ENCODE data around the gene GSK3A.
A peak's percentile ranks its signal among the peaks of the same experiment; 100 is the strongest.

Gene GSK3A

DNA sequence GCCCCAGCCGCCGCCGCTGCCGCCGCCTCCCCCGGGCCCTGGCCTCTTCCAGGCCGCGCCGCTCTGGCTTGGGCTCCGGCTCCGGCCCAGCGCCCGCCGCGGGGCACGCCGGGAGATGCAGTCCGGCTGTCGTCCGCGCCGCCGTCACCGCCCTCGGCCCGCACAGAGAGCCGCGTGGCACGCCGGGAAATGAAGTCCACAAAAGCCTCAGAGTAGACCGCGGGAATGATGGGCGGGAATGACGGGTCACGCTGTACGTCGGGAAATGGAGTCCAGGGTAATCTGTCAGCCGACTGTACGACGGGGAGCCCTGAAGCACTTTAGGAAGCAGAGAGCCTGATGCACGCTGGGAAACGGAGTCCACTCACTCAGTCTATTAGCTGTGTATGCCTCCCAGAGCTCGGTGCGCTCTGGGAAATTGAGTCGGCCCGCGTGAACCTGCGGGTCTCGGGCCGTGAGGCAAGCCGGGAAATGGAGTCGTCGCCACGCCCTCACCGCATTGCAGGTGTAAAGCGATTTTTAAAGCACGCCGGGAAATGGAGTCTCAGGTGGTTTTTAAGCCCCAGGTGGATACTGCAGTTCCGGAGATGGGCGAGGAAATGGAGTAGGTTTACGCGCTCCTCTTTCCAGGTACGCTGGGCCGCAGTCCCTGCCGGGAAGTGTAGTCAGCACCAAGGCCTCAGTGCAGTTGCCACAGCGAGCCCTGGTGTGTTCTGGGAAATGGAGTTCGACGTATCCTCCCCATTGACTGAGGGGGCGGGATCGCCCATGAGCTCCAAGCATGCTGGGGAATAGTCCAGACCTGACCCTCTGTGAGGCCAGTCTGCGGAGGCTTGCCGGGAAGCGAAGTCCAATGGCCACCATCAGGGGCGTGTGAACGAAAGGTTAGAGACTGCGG, at the start of gene GSK3A (continued):
- TF ChIP-seq, protein P1, sequence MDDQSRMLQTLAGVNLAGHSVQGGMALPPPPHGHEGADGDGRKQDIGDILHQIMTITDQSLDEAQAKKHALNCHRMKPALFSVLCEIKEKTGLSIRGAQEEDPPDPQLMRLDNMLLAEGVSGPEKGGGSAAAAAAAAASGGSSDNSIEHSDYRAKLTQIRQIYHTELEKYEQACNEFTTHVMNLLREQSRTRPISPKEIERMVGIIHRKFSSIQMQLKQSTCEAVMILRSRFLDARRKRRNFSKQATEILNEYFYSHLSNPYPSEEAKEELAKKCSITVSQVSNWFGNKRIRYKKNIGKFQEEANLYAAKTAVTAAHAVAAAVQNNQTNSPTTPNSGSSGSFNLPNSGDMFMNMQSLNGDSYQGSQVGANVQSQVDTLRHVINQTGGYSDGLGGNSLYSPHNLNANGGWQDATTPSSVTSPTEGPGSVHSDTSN (CRISPR knock-in tag; IDR thresholded peaks at IDR 0.05) = peak; percentile 83
- TF ChIP-seq, protein P2, sequence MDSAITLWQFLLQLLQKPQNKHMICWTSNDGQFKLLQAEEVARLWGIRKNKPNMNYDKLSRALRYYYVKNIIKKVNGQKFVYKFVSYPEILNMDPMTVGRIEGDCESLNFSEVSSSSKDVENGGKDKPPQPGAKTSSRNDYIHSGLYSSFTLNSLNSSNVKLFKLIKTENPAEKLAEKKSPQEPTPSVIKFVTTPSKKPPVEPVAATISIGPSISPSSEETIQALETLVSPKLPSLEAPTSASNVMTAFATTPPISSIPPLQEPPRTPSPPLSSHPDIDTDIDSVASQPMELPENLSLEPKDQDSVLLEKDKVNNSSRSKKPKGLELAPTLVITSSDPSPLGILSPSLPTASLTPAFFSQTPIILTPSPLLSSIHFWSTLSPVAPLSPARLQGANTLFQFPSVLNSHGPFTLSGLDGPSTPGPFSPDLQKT (IDR thresholded peaks at IDR 0.05; ENCODE audit: borderline replicate concordance, low read depth, low read length) = no peak
- TF ChIP-seq, protein P3, sequence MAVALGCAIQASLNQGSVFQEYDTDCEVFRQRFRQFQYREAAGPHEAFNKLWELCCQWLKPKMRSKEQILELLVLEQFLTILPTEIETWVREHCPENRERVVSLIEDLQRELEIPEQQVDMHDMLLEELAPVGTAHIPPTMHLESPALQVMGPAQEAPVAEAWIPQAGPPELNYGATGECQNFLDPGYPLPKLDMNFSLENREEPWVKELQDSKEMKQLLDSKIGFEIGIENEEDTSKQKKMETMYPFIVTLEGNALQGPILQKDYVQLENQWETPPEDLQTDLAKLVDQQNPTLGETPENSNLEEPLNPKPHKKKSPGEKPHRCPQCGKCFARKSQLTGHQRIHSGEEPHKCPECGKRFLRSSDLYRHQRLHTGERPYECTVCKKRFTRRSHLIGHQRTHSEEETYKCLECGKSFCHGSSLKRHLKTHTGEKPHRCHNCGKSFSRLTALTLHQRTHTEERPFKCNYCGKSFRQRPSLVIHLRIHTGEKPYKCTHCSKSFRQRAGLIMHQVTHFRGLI (tag by site-specific recombination; IDR thresholded peaks at IDR 0.05) = peak; percentile 7; the same call in 1 of the 2 replicates
- TF ChIP-seq ZBTB48 (tag by site-specific recombination; IDR thresholded peaks at IDR 0.05) (peak; percentile 26; the same call in 1 of the 2 replicates), ZFP41 (tag by site-specific recombination; IDR thresholded peaks at IDR 0.05; ENCODE audit: borderline replicate concordance) (no peak), ZNF510 (tag by site-specific recombination; IDR thresholded peaks at IDR 0.05; ENCODE audit: insufficient replicate concordance) (no peak), SP3 (tag by site-specific recombination; IDR thresholded peaks at IDR 0.05) (peak; percentile 99), ZNF169 (tag by site-specific recombination; IDR thresholded peaks at IDR 0.05) (no peak), ZNF777 (tag by site-specific recombination; IDR thresholded peaks at IDR 0.05; ENCODE audit: borderline replicate concordance) (no peak; the same call in 1 of the 2 replicates), ZBTB8A (tag by site-specific recombination; IDR thresholded peaks at IDR 0.05) (peak; percentile 36), ZNF843 (tag by site-specific recombination; IDR thresholded peaks at IDR 0.05) (peak; percentile 68), KLF7 (tag by site-specific recombination; IDR thresholded peaks at IDR 0.05; ENCODE audit: borderline replicate concordance) (peak; percentile 88), ZNF175 (tag by site-specific recombination; IDR thresholded peaks at IDR 0.05) (no peak), ZBTB7A (tag by site-specific recombination; IDR thresholded peaks at IDR 0.05; ENCODE audit: low read depth) (no peak), GLIS2 (tag by site-specific recombination; IDR thresholded peaks at IDR 0.05) (peak; percentile 58; the same call in 1 of the 2 replicates), BCL11B (tag by site-specific recombination; IDR thresholded peaks at IDR 0.05; ENCODE audit: low read depth) (no peak), IKZF3 (tag by site-specific recombination; IDR thresholded peaks at IDR 0.05) (peak; percentile 76), ZNF112 (tag by site-specific recombination; IDR thresholded peaks at IDR 0.05) (no peak), KLF16 (tag by site-specific recombination; IDR thresholded peaks at IDR 0.05) (peak; percentile 83), GFI1B (tag by site-specific recombination; IDR thresholded peaks at IDR 0.05) (no peak), HOXC10 (CRISPR knock-in tag; IDR thresholded peaks at IDR 0.05) (no peak), WT1 (tag by site-specific recombination; IDR thresholded peaks at IDR 0.05) (0 out of 2 replicates have a peak, but pooled peaks have one; percentile 21), ZNF394 (tag by site-specific recombination; IDR thresholded peaks at IDR 0.05; ENCODE audit: borderline replicate concordance) (peak; percentile 69; the same call in 1 of the 2 replicates), MZF1 (tag by site-specific recombination; IDR thresholded peaks at IDR 0.05; ENCODE audit: borderline replicate concordance) (no peak), YY1 (tag by site-specific recombination; IDR thresholded peaks at IDR 0.05) (peak; percentile 86)
- TF ChIP-seq, protein P4, sequence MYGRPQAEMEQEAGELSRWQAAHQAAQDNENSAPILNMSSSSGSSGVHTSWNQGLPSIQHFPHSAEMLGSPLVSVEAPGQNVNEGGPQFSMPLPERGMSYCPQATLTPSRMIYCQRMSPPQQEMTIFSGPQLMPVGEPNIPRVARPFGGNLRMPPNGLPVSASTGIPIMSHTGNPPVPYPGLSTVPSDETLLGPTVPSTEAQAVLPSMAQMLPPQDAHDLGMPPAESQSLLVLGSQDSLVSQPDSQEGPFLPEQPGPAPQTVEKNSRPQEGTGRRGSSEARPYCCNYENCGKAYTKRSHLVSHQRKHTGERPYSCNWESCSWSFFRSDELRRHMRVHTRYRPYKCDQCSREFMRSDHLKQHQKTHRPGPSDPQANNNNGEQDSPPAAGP (tag by site-specific recombination; IDR thresholded peaks at IDR 0.05) = peak; percentile 54; the same call in 1 of the 2 replicates
- TF ChIP-seq, protein P5, sequence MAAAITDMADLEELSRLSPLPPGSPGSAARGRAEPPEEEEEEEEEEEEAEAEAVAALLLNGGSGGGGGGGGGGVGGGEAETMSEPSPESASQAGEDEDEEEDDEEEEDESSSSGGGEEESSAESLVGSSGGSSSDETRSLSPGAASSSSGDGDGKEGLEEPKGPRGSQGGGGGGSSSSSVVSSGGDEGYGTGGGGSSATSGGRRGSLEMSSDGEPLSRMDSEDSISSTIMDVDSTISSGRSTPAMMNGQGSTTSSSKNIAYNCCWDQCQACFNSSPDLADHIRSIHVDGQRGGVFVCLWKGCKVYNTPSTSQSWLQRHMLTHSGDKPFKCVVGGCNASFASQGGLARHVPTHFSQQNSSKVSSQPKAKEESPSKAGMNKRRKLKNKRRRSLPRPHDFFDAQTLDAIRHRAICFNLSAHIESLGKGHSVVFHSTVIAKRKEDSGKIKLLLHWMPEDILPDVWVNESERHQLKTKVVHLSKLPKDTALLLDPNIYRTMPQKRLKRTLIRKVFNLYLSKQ (tag by site-specific recombination; IDR thresholded peaks at IDR 0.05; ENCODE audit: borderline replicate concordance) = no peak
- TF ChIP-seq, protein P6, sequence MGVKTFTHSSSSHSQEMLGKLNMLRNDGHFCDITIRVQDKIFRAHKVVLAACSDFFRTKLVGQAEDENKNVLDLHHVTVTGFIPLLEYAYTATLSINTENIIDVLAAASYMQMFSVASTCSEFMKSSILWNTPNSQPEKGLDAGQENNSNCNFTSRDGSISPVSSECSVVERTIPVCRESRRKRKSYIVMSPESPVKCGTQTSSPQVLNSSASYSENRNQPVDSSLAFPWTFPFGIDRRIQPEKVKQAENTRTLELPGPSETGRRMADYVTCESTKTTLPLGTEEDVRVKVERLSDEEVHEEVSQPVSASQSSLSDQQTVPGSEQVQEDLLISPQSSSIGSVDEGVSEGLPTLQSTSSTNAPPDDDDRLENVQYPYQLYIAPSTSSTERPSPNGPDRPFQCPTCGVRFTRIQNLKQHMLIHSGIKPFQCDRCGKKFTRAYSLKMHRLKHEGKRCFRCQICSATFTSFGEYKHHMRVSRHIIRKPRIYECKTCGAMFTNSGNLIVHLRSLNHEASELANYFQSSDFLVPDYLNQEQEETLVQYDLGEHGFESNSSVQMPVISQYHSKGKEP (tag by site-specific recombination; IDR thresholded peaks at IDR 0.05) = peak; percentile 23; the same call in 1 of the 2 replicates
- TF ChIP-seq, protein P7, sequence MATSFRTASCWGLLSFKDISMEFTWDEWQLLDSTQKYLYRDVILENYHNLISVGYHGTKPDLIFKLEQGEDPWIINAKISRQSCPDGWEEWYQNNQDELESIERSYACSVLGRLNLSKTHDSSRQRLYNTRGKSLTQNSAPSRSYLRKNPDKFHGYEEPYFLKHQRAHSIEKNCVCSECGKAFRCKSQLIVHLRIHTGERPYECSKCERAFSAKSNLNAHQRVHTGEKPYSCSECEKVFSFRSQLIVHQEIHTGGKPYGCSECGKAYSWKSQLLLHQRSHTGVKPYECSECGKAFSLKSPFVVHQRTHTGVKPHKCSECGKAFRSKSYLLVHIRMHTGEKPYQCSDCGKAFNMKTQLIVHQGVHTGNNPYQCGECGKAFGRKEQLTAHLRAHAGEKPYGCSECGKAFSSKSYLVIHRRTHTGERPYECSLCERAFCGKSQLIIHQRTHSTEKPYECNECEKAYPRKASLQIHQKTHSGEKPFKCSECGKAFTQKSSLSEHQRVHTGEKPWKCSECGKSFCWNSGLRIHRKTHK (tag by site-specific recombination; IDR thresholded peaks at IDR 0.05) = no peak
